HG03575 (cell line): ENCODE data around the gene ENPP3.
A peak's percentile ranks its signal among the peaks of the same experiment; 100 is the strongest.

ENCODE experiments used
- ATAC-seq: cut with Tn5 transposase; IDR thresholded peaks from one replicate; pipeline ENCODE4 v1.9.1; 2021; ENCODE audit not compliant: unreplicated experiment, insufficient number of reproducible peaks, low FRiP score; ENCODE audit errors: extremely low read depth

Gene ENPP3

GRCh38 chr6:131636880-131637792 is at the start of gene ENPP3:
Gene ENPP3 (plus strand): TSS chr6:131637302. CDS start chr6:131637385, 83 bp downstream.
- ATAC-seq: no peak

GRCh38 chr6:131587909-131588308 is 49.2 kb upstream of the ENPP3 start:
- ATAC-seq: no peak

GRCh38 chr6:131588643-131589042 is 48.5 kb upstream of the ENPP3 start:
- no peak for ATAC-seq

- ATAC-seq: no peak
These were observed 44.2 kb upstream of the ENPP3 start for GRCh38 chr6:131592935-131593334.

- no peak for ATAC-seq
These were observed 43.0 kb upstream of the ENPP3 start for GRCh38 chr6:131594074-131594473.

- no peak for ATAC-seq
These were observed 39.7 kb upstream of the ENPP3 start for GRCh38 chr6:131597446-131597845.

- ATAC-seq: no peak
These were observed 36.4 kb upstream of the ENPP3 start for GRCh38 chr6:131600716-131601115.

GRCh38 chr6:131602781-131603312 is 34.3 kb upstream of the ENPP3 start:
- no peak for ATAC-seq

- no peak for ATAC-seq
These were observed 23.7 kb upstream of the ENPP3 start for GRCh38 chr6:131613296-131613925.

- ATAC-seq: no peak
These were observed 21.8 kb upstream of the ENPP3 start for GRCh38 chr6:131615275-131615674.

GRCh38 chr6:131627724-131628682 is 9.1 kb upstream of the ENPP3 start, which contains the start of gene MED23:
Gene MED23 (minus strand): TSS chr6:131628242. CDS start chr6:131628049, 193 bp downstream.
- ATAC-seq: peak; percentile 87

- ATAC-seq: no peak
These were observed 8.4 kb upstream of the ENPP3 start for GRCh38 chr6:131628726-131629125.

- no peak for ATAC-seq
These were observed 7.5 kb upstream of the ENPP3 start for GRCh38 chr6:131629651-131630050.

GRCh38 chr6:131631625-131632289 is 5.3 kb upstream of the ENPP3 start:
- no peak for ATAC-seq

GRCh38 chr6:131635384-131636340 is 1.4 kb upstream of the ENPP3 start:
- ATAC-seq: peak; percentile 93

GRCh38 chr6:131638013-131638412 is 911 bp downstream of the ENPP3 start:
- ATAC-seq: no peak

GRCh38 chr6:131640100-131640499 is 3.0 kb downstream of the ENPP3 start:
- no peak for ATAC-seq
